Adrenal gland (tissue), 12 donors: ENCODE measurements around the gene RGS12. TPM values are rescaled to one million over a fixed set of nuclear protein-coding genes. Genes with fewer than 3 reads are reported as not detected.

ENCODE experiments used
- DNase-seq, 7 donors: peaks; one replicate each; pipeline ENCODE4 v3.0.0-alpha.2; 2019 to 2020
- H3K27ac ChIP-seq, 5 donors: fragments of 200-600 bp; sonication (generic) in 4 of 5; 1 replicate in 3 of 5; 2 replicates in 2 of 5; pipeline versions ENCODE4 v1.5.1 to v1.8.0; 2016 to 2020; ENCODE audit warnings: mild to moderate bottlenecking in 1 of 5
- H3K27me3 ChIP-seq: fragments of 200-600 bp; 2 replicates; pipeline ENCODE4 v1.8.0; 2021
- H3K36me3 ChIP-seq, 2 donors: fragments of 200-600 bp; replicated peaks in 1 of 2; 1 replicate in 1 of 2; 2 replicates in 1 of 2; pipeline versions ENCODE4 v1.5.1 to v1.8.0; 2018 to 2022
- H3K4me1 ChIP-seq, 2 donors: fragments of 200-600 bp; replicated peaks in 1 of 2; 1 replicate in 1 of 2; 2 replicates in 1 of 2; pipeline versions ENCODE4 v1.5.1 to v1.8.0; 2018 to 2021
- H3K4me3 ChIP-seq, 4 donors: fragments of 200-600 bp; sonication (generic) in 3 of 4; one replicate each; pipeline ENCODE4 v1.5.1; 2016 to 2018
- H3K9me3 ChIP-seq, 3 donors: fragments of 200-600 bp; sonication (generic) in 1 of 3; replicated peaks in 1 of 3; 1 replicate in 2 of 3; 2 replicates in 1 of 3; pipeline versions ENCODE4 v1.5.1 to v1.8.0; 2016 to 2021
- POLR2A ChIP-seq, 2 donors: fragments of 450-650 bp; IDR thresholded peaks; one replicate each; pipeline ENCODE4 v1.6.1; 2017; ENCODE audit warnings: antibody characterized with exemption in 2 of 2, mild to moderate bottlenecking in 2 of 2, moderate library complexity in 1 of 2
- WGBS, 4 donors: extraction: QIAGEN DNeasy Blood & Tissue Kit in 2 of 4; methylation state at CpG; one replicate each; pipeline versions ENCODE4 v1.1.5 to v1.1.7; 2013 to 2017; 5-methylcytosine and 5-hydroxymethylcytosine counted together
- intact Hi-C, 2 donors: fragments of 100-400 bp; cut with DNase I; formaldehyde crosslinking; loops; one replicate each; pipeline versions ENCODE4 v1.14.1 to v1.15.0; 2022 to 2023
- polyA plus RNA-seq, 3 donors: library from polyadenylated mRNA; stranded (reverse); fragments of 200-250 nt in 2 of 3; fragments of 350-450 nt in 1 of 3; fragmentation: Illumina TruSeq in 1 of 3; extraction: RNeasy Lipid Tissue Mini Kit (QIAGEN cat#74804) in 1 of 3; gene quantifications; one replicate each; pipeline ENCODE4 v1.2.3, GENCODE V29; 2013 to 2014
- total RNA-seq, 9 donors: library from RNA; depleted of rRNA in 4 of 9; stranded (reverse); fragments of >200 nt in 4 of 9; fragments of 120-200 nt in 1 of 9; fragmentation: NEBNext Ultra II Directional in 1 of 9; extraction: Animal tissue kit (Norgen Biotek cat#: 25700) in 1 of 9; gene quantifications; one replicate each; pipeline versions ENCODE4 v1.1.0 to v1.2.4, GENCODE V29; 2013 to 2023
- TF ChIP-seq, protein P1 (sequence below), 6 experiments: fragments of 450-650 bp in 4 of 6; fragments of 200-600 bp in 2 of 6; sonication (generic) in 1 of 6; IDR thresholded peaks; 1 replicate in 5 of 6; 2 replicates in 1 of 6; pipeline versions ENCODE4 v1.5.1 to v1.8.0; 2016 to 2021; ENCODE audit warnings: antibody characterized with exemption in 6 of 6, mild to moderate bottlenecking in 2 of 6, moderate library complexity in 1 of 6
- donor health status: healthy with polysubstance abuse.
- donor health status: Bipolar disorder and iron deficiency.
- donor health status: DM: yes; HTN: yes; CAD: no.
- donor health status: DM: no; HTN: no; CAD: no.
- donor health status: DM: no; HTN: no; CAD: no.
- donor health status: DM: yes; HTN: yes; CAD: no.

RGS12 gene
- total and polyA plus RNA-seq, 12 donors, result 8.2 to 73.9 (median 21.9) TPM

DNA sequence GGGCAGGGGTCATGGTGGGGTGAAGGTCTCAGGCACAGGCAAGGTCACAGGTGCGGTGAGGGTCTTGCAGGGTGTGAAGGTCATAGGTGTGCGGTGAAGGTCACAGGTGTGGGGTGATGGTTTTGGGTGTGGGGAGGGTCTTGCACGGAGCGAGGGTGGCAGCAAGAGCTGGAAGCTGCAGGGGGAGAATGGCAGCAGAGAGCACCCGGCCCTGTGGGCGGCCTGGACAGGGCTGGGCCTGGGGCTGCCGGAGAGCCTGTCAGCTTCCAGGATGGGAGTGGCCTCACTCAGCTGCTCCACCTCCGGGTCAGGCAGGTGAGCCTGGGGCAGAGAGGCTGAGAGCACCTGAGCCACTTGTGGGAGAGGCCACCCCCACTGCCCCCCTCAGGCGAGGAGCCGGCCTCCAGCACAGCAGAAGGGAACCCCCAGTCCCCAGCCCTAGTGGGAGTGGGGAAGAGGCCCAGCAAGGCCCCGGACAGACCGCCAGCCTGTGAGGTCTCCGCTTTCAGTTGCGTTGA, 42.3 kb upstream of the RGS12 start:
- intact Hi-C loops, result no loop called here
- no peaks in the 10 kb centered on the region for H3K36me3 ChIP-seq
- 81 to 90% (median 88%) methylated on average over 7 to 14 of the region's 14 CpGs for WGBS, 4 donors
- no peak for DNase-seq
- H3K27me3 ChIP-seq, result no peaks in the 10 kb centered on the region
- no peak overlapping the region for H3K4me3 ChIP-seq
- no peaks in the 10 kb centered on the region for H3K4me1 ChIP-seq
- no peaks in the 10 kb centered on the region for H3K9me3 ChIP-seq
- TF ChIP-seq, protein P1, sequence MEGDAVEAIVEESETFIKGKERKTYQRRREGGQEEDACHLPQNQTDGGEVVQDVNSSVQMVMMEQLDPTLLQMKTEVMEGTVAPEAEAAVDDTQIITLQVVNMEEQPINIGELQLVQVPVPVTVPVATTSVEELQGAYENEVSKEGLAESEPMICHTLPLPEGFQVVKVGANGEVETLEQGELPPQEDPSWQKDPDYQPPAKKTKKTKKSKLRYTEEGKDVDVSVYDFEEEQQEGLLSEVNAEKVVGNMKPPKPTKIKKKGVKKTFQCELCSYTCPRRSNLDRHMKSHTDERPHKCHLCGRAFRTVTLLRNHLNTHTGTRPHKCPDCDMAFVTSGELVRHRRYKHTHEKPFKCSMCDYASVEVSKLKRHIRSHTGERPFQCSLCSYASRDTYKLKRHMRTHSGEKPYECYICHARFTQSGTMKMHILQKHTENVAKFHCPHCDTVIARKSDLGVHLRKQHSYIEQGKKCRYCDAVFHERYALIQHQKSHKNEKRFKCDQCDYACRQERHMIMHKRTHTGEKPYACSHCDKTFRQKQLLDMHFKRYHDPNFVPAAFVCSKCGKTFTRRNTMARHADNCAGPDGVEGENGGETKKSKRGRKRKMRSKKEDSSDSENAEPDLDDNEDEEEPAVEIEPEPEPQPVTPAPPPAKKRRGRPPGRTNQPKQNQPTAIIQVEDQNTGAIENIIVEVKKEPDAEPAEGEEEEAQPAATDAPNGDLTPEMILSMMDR (IDR thresholded peaks at IDR 0.05), result no peak
- no peak for TF ChIP-seq POLR2A (IDR thresholded peaks at IDR 0.05)
- H3K27ac ChIP-seq, result no peak overlapping the region

DNA sequence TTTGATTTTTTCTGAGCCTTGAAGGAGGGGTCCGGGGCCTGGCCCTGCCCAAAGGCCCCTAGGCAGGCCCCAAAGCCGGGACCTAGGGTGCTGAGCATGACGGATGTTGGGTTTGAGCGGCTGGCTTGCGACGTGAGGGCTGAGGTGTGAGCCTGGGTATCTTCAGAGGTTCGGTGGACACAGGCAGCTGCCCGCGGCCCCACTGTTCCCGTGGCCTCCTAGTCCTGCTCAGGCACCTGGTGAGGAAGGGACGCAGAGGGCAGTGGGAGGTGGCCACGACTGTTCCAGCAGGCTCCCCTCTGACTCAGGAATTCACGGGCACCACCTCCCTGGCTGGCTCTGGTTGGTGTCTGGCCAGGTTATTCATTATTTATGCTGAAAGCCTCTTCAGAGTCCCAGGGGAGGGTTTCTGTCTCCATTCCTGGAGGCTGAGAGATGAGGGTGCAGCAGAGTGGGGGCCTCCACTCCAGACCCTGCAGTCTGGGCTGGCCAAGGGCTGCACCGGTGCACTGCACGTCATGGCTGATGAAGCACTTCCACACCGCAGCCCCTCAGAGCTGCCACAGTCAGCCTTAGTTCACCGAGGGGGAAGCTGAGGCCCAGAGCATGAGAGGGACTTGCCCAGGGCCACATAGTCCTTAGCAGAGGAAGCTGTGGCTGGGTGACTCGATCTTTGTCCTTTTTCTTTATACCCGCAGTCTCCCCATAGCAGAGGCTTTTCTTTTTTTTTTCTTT, 41.7 kb upstream of the RGS12 start:
- no peak for DNase-seq
- Histone ChIP-seq H3K4me1 (no peaks in the 10 kb centered on the region), H3K27me3 (no peaks in the 10 kb centered on the region), H3K27ac (no peak overlapping the region), H3K36me3 (no peaks in the 10 kb centered on the region), H3K9me3 (no peaks in the 10 kb centered on the region), H3K4me3 (no peak overlapping the region)
- intact Hi-C loops, result no loop called here
- 88 to 97% (median 93%) methylated on average over 10 to 19 of the region's 19 CpGs for WGBS, 4 donors
- TF ChIP-seq, protein P1 (IDR thresholded peaks at IDR 0.05), result no peak
- TF ChIP-seq POLR2A (IDR thresholded peaks at IDR 0.05), result no peak

- intact Hi-C loops, result no loop called here
- H3K27ac ChIP-seq, result no peak overlapping the region
- no peaks in the 10 kb centered on the region for H3K4me1 ChIP-seq
- no peaks in the 10 kb centered on the region for H3K9me3 ChIP-seq
- peak in 3 of 7 donors; percentile 4 to 10 (median 5) for DNase-seq
- H3K27me3 ChIP-seq, result no peaks in the 10 kb centered on the region
- H3K4me3 ChIP-seq, result no peak overlapping the region
- WGBS, 4 donors, result 89 to 95% (median 95%) methylated on average over 6 to 11 of the region's 11 CpGs
- H3K36me3 ChIP-seq, result no peaks in the 10 kb centered on the region
- TF ChIP-seq, protein P1 (IDR thresholded peaks at IDR 0.05), result no peak
- no peak for TF ChIP-seq POLR2A (IDR thresholded peaks at IDR 0.05)
These were observed 40.9 kb upstream of the RGS12 start for GRCh38 chr4:3251691-3252479.

- Histone ChIP-seq H3K4me3 (no peak overlapping the region), H3K27ac (no peak overlapping the region), H3K9me3 (no peaks in the 10 kb centered on the region), H3K27me3 (no peaks in the 10 kb centered on the region), H3K4me1 (no peaks in the 10 kb centered on the region), H3K36me3 (no peaks in the 10 kb centered on the region)
- intact Hi-C loops, result no loop called here
- no peak for TF ChIP-seq POLR2A (IDR thresholded peaks at IDR 0.05)
- TF ChIP-seq, protein P1 (IDR thresholded peaks at IDR 0.05), result no peak
- DNase-seq, result peak in 1 of 7 donors; percentile 8
- 83 to 90% (median 89%) methylated on average over 3 of the region's 3 CpGs for WGBS, 4 donors
These were observed 40.4 kb upstream of the RGS12 start for GRCh38 chr4:3252480-3252828.
